CD4-positive, CD25-positive, alpha-beta regulatory T cell (primary cell): ENCODE data around the gene PLEKHB1. TPM values are rescaled to one million over a fixed set of nuclear protein-coding genes. Genes with fewer than 3 reads are reported as not detected.

Source experiments
- ATAC-seq, 2 donors: fragments of 150-1000 bp; cut with Tn5 transposase; one replicate each; pipeline ENCODE4 v1.10.0; 2021; ENCODE audit warnings: low read depth in 2 of 2, moderate number of reproducible peaks in 2 of 2, moderate library complexity in 1 of 2
- DNase-seq, 3 donors: peaks; one replicate each; pipeline versions ENCODE4 v3.0.0 to v3.0.0-alpha.2; 2012 to 2022; ENCODE audit warnings: mixed read lengths in 1 of 3
- H3K27ac ChIP-seq: one replicate; pipeline ENCODE4 v1.7.0; 2013; ENCODE audit warnings: mild to moderate bottlenecking, low read length; ENCODE audit not compliant: insufficient read depth, poor library complexity, severe bottlenecking
- H3K27me3 ChIP-seq: one replicate; pipeline ENCODE4 v1.7.0; 2013; ENCODE audit warnings: low read length; ENCODE audit not compliant: control insufficient read depth, insufficient read depth
- H3K36me3 ChIP-seq: one replicate; pipeline ENCODE4 v1.7.0; 2013; ENCODE audit warnings: mild to moderate bottlenecking, low read length, moderate library complexity; ENCODE audit not compliant: control insufficient read depth, insufficient read depth
- H3K4me1 ChIP-seq: 2 replicates; pipeline ENCODE4 v1.7.0; 2013; ENCODE audit warnings: mild to moderate bottlenecking, low read length; ENCODE audit not compliant: insufficient read depth, control insufficient read depth, poor library complexity, severe bottlenecking
- H3K4me3 ChIP-seq: one replicate; pipeline ENCODE4 v1.7.0; 2013; ENCODE audit warnings: low read depth, mild to moderate bottlenecking, low read length, moderate library complexity
- H3K9me3 ChIP-seq, 2 experiments: 1 replicate in 1 of 2; 2 replicates in 1 of 2; pipeline ENCODE4 v1.7.0; 2013; ENCODE audit warnings: low read length in 2 of 2, mild to moderate bottlenecking in 1 of 2, moderate library complexity in 1 of 2; ENCODE audit not compliant: control insufficient read depth in 2 of 2
- H3K27ac Mint-ChIP-seq, 3 donors: one replicate each; pipeline ENCODE4 v1.8.0; 2020 to 2022; ENCODE audit warnings: mild to moderate bottlenecking in 3 of 3, mixed read lengths in 3 of 3, moderate library complexity in 2 of 3
- H3K27me3 Mint-ChIP-seq: one replicate; pipeline ENCODE4 v1.8.0; 2022; ENCODE audit warnings: mild to moderate bottlenecking, mixed read lengths
- H3K36me3 Mint-ChIP-seq: one replicate; pipeline ENCODE4 v1.8.0; 2020; ENCODE audit warnings: mixed read lengths
- H3K4me1 Mint-ChIP-seq, 4 donors: one replicate each; pipeline ENCODE4 v1.8.0; 2020 to 2022; ENCODE audit warnings: mixed read lengths in 4 of 4, mild to moderate bottlenecking in 1 of 4
- H3K4me3 Mint-ChIP-seq, 4 donors: one replicate each; pipeline ENCODE4 v1.8.0; 2020 to 2022; ENCODE audit warnings: mild to moderate bottlenecking in 4 of 4, mixed read lengths in 4 of 4, moderate library complexity in 3 of 4
- H3K9me3 Mint-ChIP-seq, 7 donors: one replicate each; pipeline ENCODE4 v1.8.0; 2020 to 2022; ENCODE audit warnings: mixed read lengths in 7 of 7, mild to moderate bottlenecking in 3 of 7, moderate library complexity in 2 of 7
- polyA plus RNA-seq, 4 donors: library from polyadenylated mRNA; unstranded; fragments of 300-500 nt; fragmentation: Illumina TruSeq; gene quantifications; one replicate each; pipeline ENCODE4 v1.2.3, GENCODE V29; 2021
- total RNA-seq: library from RNA; stranded (reverse); gene quantifications from one replicate; pipeline ENCODE4 v1.2.3, GENCODE V29; 2022

PLEKHB1 gene
- total RNA-seq (21.3 TPM), polyA plus RNA-seq (10 to 100 TPM; 48.5 to 88.0 (median 69.8) TPM)

GRCh38 chr11:73645972-73646631, at the start of gene PLEKHB1:
PLEKHB1 (plus strand) TSS chr11:73646581; CDS start chr11:73646609, 28 bp downstream.
- Mint-ChIP-seq H3K4me3 (peak within 1 kb of the TSS; percentile 43 to 92 (median 84)), H3K27ac (peak within 1 kb of the TSS; percentile 32 to 97 (median 91)), H3K27me3 (peaks cover 4% of the 10 kb centered on the region), H3K9me3 (no peaks in the 10 kb centered on the region), H3K36me3 (no peaks in the 10 kb centered on the region), H3K4me1 (peaks cover 0 to 34% (median 16%) of the 10 kb centered on the region in 4 donors)
- H3K4me3 ChIP-seq = peak within 1 kb of the TSS; percentile 34
- H3K27me3 ChIP-seq = no peaks in the 10 kb centered on the region
- DNase-seq (no peak), ATAC-seq (no peak)
- peaks cover 3% of the 10 kb centered on the region for H3K36me3 ChIP-seq
- H3K9me3 ChIP-seq = no peaks in the 10 kb centered on the region
- peaks cover 14% of the 10 kb centered on the region for H3K4me1 ChIP-seq
- H3K27ac ChIP-seq = peak within 1 kb of the TSS; percentile 30

- H3K27ac Mint-ChIP-seq = peak overlapping the region; percentile 54 to 94 (median 60)
- H3K27me3 Mint-ChIP-seq = peaks cover 9% of the 10 kb centered on the region
- H3K9me3 Mint-ChIP-seq = no peaks in the 10 kb centered on the region
- no peaks in the 10 kb centered on the region for H3K36me3 Mint-ChIP-seq
- ATAC-seq = no peak
- H3K4me1 Mint-ChIP-seq = peaks cover 16 to 47% (median 25%) of the 10 kb centered on the region in 4 donors
- no peaks in the 10 kb centered on the region for H3K27me3 ChIP-seq
- H3K4me3 Mint-ChIP-seq = peak overlapping the region; percentile 95 to 98 (median 97)
- peaks cover 26% of the 10 kb centered on the region for H3K4me1 ChIP-seq
- DNase-seq = no peak
- peak overlapping the region; percentile 69 for H3K4me3 ChIP-seq
- no peaks in the 10 kb centered on the region for H3K36me3 ChIP-seq
- peak overlapping the region; percentile 87 for H3K27ac ChIP-seq
- no peaks in the 10 kb centered on the region for H3K9me3 ChIP-seq
Observed at GRCh38 chr11:73597336-73597955, 48.9 kb upstream of the PLEKHB1 start.

- peaks cover 16 to 46% (median 25%) of the 10 kb centered on the region in 4 donors for H3K4me1 Mint-ChIP-seq
- no peaks in the 10 kb centered on the region for H3K36me3 Mint-ChIP-seq
- H3K27ac ChIP-seq = peak within 1 kb of the TSS; percentile 87
- peak within 1 kb of the TSS; percentile 94 for H3K4me3 ChIP-seq
- no peaks in the 10 kb centered on the region for H3K27me3 ChIP-seq
- no peaks in the 10 kb centered on the region for H3K9me3 ChIP-seq
- peak within 1 kb of the TSS; percentile 95 to 98 (median 97) for H3K4me3 Mint-ChIP-seq
- H3K36me3 ChIP-seq = no peaks in the 10 kb centered on the region
- DNase-seq (peak; percentile 92 to 98 (median 92)), ATAC-seq (peak; percentile 94)
- peaks cover 9% of the 10 kb centered on the region for H3K27me3 Mint-ChIP-seq
- peaks cover 26% of the 10 kb centered on the region for H3K4me1 ChIP-seq
- H3K9me3 Mint-ChIP-seq = no peaks in the 10 kb centered on the region
- H3K27ac Mint-ChIP-seq = peak within 1 kb of the TSS; percentile 91 to 96 (median 94)
Observed at GRCh38 chr11:73597956-73598718, 48.2 kb upstream of the PLEKHB1 start, which contains the start of gene FAM168A. FAM168A (minus strand) TSS chr11:73598112; CDS start chr11:73468474, 129,638 bp downstream.

GRCh38 chr11:73598719-73599379, 47.5 kb upstream of the PLEKHB1 start:
- Mint-ChIP-seq H3K27me3 (peaks cover 9% of the 10 kb centered on the region), H3K27ac (peak overlapping the region; percentile 91 to 96 (median 94)), H3K4me1 (peaks cover 16 to 46% (median 23%) of the 10 kb centered on the region in 4 donors), H3K36me3 (no peaks in the 10 kb centered on the region), H3K9me3 (no peaks in the 10 kb centered on the region), H3K4me3 (peak overlapping the region; percentile 95 to 98 (median 97))
- no peak for ATAC-seq
- Histone ChIP-seq H3K4me3 (peak overlapping the region; percentile 94), H3K36me3 (no peaks in the 10 kb centered on the region), H3K9me3 (no peaks in the 10 kb centered on the region), H3K27me3 (no peaks in the 10 kb centered on the region), H3K27ac (peak overlapping the region; percentile 87), H3K4me1 (peaks cover 26% of the 10 kb centered on the region)
- DNase-seq = no peak

- Histone ChIP-seq H3K4me3 (no peak overlapping the region), H3K27me3 (peaks cover 2% of the 10 kb centered on the region), H3K9me3 (no peaks in the 10 kb centered on the region), H3K36me3 (no peaks in the 10 kb centered on the region), H3K27ac (no peak overlapping the region), H3K4me1 (no peaks in the 10 kb centered on the region)
- no peaks in the 10 kb centered on the region for H3K4me1 Mint-ChIP-seq
- no peak overlapping the region for H3K4me3 Mint-ChIP-seq
- no peak for ATAC-seq
- no peak for DNase-seq
- no peak overlapping the region for H3K27ac Mint-ChIP-seq
- H3K27me3 Mint-ChIP-seq = peaks cover 27% of the 10 kb centered on the region
- no peaks in the 10 kb centered on the region for H3K9me3 Mint-ChIP-seq
- H3K36me3 Mint-ChIP-seq = no peaks in the 10 kb centered on the region
Observed at GRCh38 chr11:73612601-73613140, 33.7 kb upstream of the PLEKHB1 start.

- H3K27ac Mint-ChIP-seq = no peak overlapping the region
- H3K4me3 Mint-ChIP-seq = no peak overlapping the region
Observed at GRCh38 chr11:73614591-73614990, 31.8 kb upstream of the PLEKHB1 start.

More at GRCh38 chr11:73614591-73614990, 31.8 kb upstream of the PLEKHB1 start:
- no peak overlapping the region for H3K4me3 ChIP-seq
- no peaks in the 10 kb centered on the region for H3K36me3 ChIP-seq
- H3K27ac ChIP-seq = no peak overlapping the region
- ATAC-seq (no peak), DNase-seq (no peak)
- Mint-ChIP-seq H3K27me3 (peaks cover 22% of the 10 kb centered on the region), H3K9me3 (no peaks in the 10 kb centered on the region), H3K4me1 (no peaks in the 10 kb centered on the region), H3K36me3 (no peaks in the 10 kb centered on the region)
- H3K4me1 ChIP-seq = no peaks in the 10 kb centered on the region
- H3K9me3 ChIP-seq = no peaks in the 10 kb centered on the region
- peaks cover 2% of the 10 kb centered on the region for H3K27me3 ChIP-seq
